IMR-90 (cell line): ENCODE results near the gene ZFAND2A. TPM values are rescaled to one million over a fixed set of nuclear protein-coding genes. Genes with fewer than 3 reads are reported as not detected.
"Not testable (repeated sequence)": the region's sequence is repeated elsewhere in the genome, so short reads cannot be mapped to it uniquely, and the experiment has no call there.

Source experiments
- ATAC-seq: fragments of 200-7000 bp; cut with Tn5 transposase; 2 replicates; pipeline ENCODE4 v1.9.1; 2020; ENCODE audit warnings: low read depth, mild to moderate bottlenecking, moderate library complexity
- BruUV-seq: library from RNA; stranded (reverse); fragments of 400-500 nt; replicated peaks from 2 replicates; lab custom pipeline; 2021; lab: Mats Ljungman, UMichigan
- CTCF ChIA-PET: fragments of 300-600 bp; formaldehyde crosslinking; extraction: SDS; loops from one replicate; lab custom pipeline; 2021; ENCODE audit warnings: antibody characterized with exemption; lab: Yijun Ruan, JAX
- POLR2A ChIA-PET: fragments of 300-600 bp; sonication (Branson Sonifier 250); formaldehyde crosslinking; loops from one replicate; lab custom pipeline; 2022; ENCODE audit warnings: antibody characterized with exemption; ENCODE audit not compliant: unreplicated experiment; lab: Charles Lee
- DNase-seq: peaks from one replicate; pipeline ENCODE4 v3.0.0; 2013
- H2AFZ ChIP-seq: replicated peaks from 2 replicates; pipeline ENCODE3; 2013; ENCODE audit warnings: low read length, mild to moderate bottlenecking; ENCODE audit not compliant: poor library complexity
- H2AK5ac ChIP-seq: 2 replicates; pipeline ENCODE4 v1.6.1; 2013; ENCODE audit warnings: low read depth, low read length, inconsistent platforms
- H2AK9ac ChIP-seq: replicated peaks from 2 replicates; pipeline ENCODE3; 2013; ENCODE audit warnings: mild to moderate bottlenecking, low read depth, low read length, moderate library complexity; ENCODE audit not compliant: poor library complexity
- H2BK120ac ChIP-seq: 2 replicates; pipeline ENCODE4 v1.6.1; 2013; ENCODE audit warnings: low read depth, low read length, inconsistent platforms
- H2BK15ac ChIP-seq: 3 replicates; pipeline ENCODE4 v1.6.1; 2013; ENCODE audit warnings: low read depth, low read length, inconsistent platforms
- H2BK20ac ChIP-seq: 2 replicates; pipeline ENCODE4 v1.6.1; 2013; ENCODE audit warnings: low read depth, mild to moderate bottlenecking, inconsistent platforms, low read length, moderate library complexity
- H2BK5ac ChIP-seq: 2 replicates; pipeline ENCODE4 v1.6.1; 2013; ENCODE audit warnings: mild to moderate bottlenecking, low read depth, low read length, inconsistent platforms; ENCODE audit not compliant: poor library complexity, severe bottlenecking
- H3K14ac ChIP-seq: replicated peaks from 2 replicates; pipeline ENCODE4 v1.6.1; 2013; ENCODE audit warnings: low read depth, low read length, inconsistent platforms
- H3K18ac ChIP-seq: 2 replicates; pipeline ENCODE4 v1.6.1; 2013; ENCODE audit warnings: low read depth, low read length, control low read depth
- H3K23ac ChIP-seq: 2 replicates; pipeline ENCODE4 v1.6.1; 2013; ENCODE audit warnings: low read depth, low read length, inconsistent platforms
- H3K27ac ChIP-seq: 2 replicates; pipeline ENCODE4 v1.5.1; 2013; ENCODE audit warnings: mild to moderate bottlenecking, control low read depth, low read length; ENCODE audit not compliant: insufficient read depth
- H3K27me3 ChIP-seq: 2 replicates; pipeline ENCODE4 v1.6.1; 2013; ENCODE audit warnings: low read length; ENCODE audit not compliant: control insufficient read depth, insufficient read depth
- H3K36me3 ChIP-seq: 2 replicates; pipeline ENCODE4 v1.6.1; 2013; ENCODE audit warnings: low read length, mixed read lengths; ENCODE audit not compliant: control insufficient read depth, insufficient read depth
- H3K4ac ChIP-seq: 2 replicates; pipeline ENCODE4 v1.6.1; 2013; ENCODE audit warnings: low read depth, low read length, inconsistent platforms
- H3K4me1 ChIP-seq: 2 replicates; pipeline ENCODE4 v1.6.1; 2013; ENCODE audit warnings: low read length, mixed read lengths; ENCODE audit not compliant: control insufficient read depth, insufficient read depth
- H3K4me2 ChIP-seq: 2 replicates; pipeline ENCODE4 v1.6.1; 2013; ENCODE audit warnings: low read depth, mild to moderate bottlenecking, control low read depth, low read length, moderate library complexity
- H3K4me3 ChIP-seq: 2 replicates; pipeline ENCODE4 v1.5.1; 2013; ENCODE audit warnings: low read depth, mild to moderate bottlenecking, control low read depth, low read length, moderate library complexity; ENCODE audit not compliant: insufficient read depth
- H3K56ac ChIP-seq: 2 replicates; pipeline ENCODE4 v1.6.1; 2013; ENCODE audit warnings: low read length, inconsistent platforms; ENCODE audit not compliant: insufficient read depth; ENCODE audit errors: extremely low read depth
- H3K79me1 ChIP-seq, 2 experiments: 2 replicates each; pipeline ENCODE4 v1.6.1; 2013; ENCODE audit warnings: low read length in 2 of 2, inconsistent platforms in 1 of 2, low read depth in 1 of 2
- H3K9ac ChIP-seq: 2 replicates; pipeline ENCODE4 v1.6.1; 2013; ENCODE audit warnings: low read depth, low read length, control low read depth
- H3K9me1 ChIP-seq: 2 replicates; pipeline ENCODE4 v1.6.1; 2013; ENCODE audit warnings: low read length, inconsistent platforms; ENCODE audit not compliant: insufficient read depth
- H3K9me3 ChIP-seq: 2 replicates; pipeline ENCODE4 v1.6.1; 2013; ENCODE audit warnings: low read length; ENCODE audit not compliant: control insufficient read depth, insufficient read depth
- H4K20me1 ChIP-seq: 2 replicates; pipeline ENCODE4 v1.6.1; 2013; ENCODE audit warnings: low read length, inconsistent platforms; ENCODE audit not compliant: insufficient read depth
- H4K5ac ChIP-seq: 2 replicates; pipeline ENCODE4 v1.6.1; 2013; ENCODE audit warnings: mild to moderate bottlenecking, low read depth, low read length, control low read depth
- H4K8ac ChIP-seq, 2 experiments: 2 replicates each; pipeline ENCODE4 v1.6.1; 2013; ENCODE audit warnings: low read depth in 2 of 2, low read length in 2 of 2, control low read depth in 1 of 2, inconsistent platforms in 1 of 2
- H4K91ac ChIP-seq: 2 replicates; pipeline ENCODE4 v1.6.1; 2013; ENCODE audit warnings: low read depth, low read length, inconsistent platforms; ENCODE audit not compliant: insufficient read depth
- WGBS, 2 experiments: methylation state at CpG; one replicate each; pipeline versions ENCODE4 v1.1.5 to v1.1.7; 2013; ENCODE audit warnings: missing lambda C conversion rate in 2 of 2; ENCODE audit not compliant: insufficient read length in 1 of 2; ENCODE audit errors: extremely low coverage in 2 of 2; 5-methylcytosine and 5-hydroxymethylcytosine counted together
- dilution Hi-C: fragments of 300-500 bp; cut with HindIII; formaldehyde crosslinking; loops from one replicate; pipeline ENCODE4 v1.14.3; 2018; ENCODE audit warnings: low sequenced_read_pairs; ENCODE audit not compliant: unreplicated experiment
- in situ Hi-C: fragments of 300-500 bp; cut with MboI; formaldehyde crosslinking; loops from 3 replicates; pipeline ENCODE4 v1.14.3; 2019; ENCODE audit warnings: low sequenced_read_pairs, inconsistent platforms, mixed read lengths
- intact Hi-C: fragments of 100-400 bp; cut with micrococcal nuclease; formaldehyde crosslinking; loops from 2 replicates; pipeline ENCODE4 v1.10.0; 2022
- polyA plus RNA-seq, 3 experiments: library from polyadenylated mRNA; depleted of rRNA; stranded (reverse); fragments of >200 nt; gene quantifications; 2 replicates each; pipeline ENCODE4 v1.2.3, GENCODE V29; 2012; ENCODE audit warnings: low replicate concordance in 1 of 3
- total RNA-seq: library from RNA; depleted of rRNA; stranded (reverse); fragments of >200 nt; gene quantifications from 2 replicates; pipeline ENCODE4 v1.2.3, GENCODE V29; 2012

Gene ZFAND2A
- total and polyA plus RNA-seq, 2 of the 4 experiments (the other 2 are of a cell fraction): 11.8 to 28.7 TPM

DNA sequence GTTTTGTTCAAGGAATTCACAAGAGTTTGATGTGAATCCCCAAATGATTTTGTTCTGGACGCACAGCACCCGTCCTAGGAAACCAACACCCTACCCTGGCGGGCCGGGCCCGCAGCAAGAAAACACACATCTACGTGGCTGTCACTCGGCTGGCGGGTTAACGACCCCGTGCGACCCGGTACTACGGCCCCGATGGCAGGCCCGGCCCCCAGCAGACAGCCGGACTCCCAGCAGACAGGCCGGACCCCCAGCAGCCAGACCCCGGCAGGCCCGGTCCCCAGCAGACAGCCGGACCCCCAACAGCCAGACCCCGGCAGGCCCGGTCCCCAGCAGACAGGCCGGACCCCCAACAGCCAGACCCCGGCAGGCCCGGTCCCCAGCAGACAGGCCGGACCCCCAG lies 765 bp downstream of the ZFAND2A start:
- CTCF ChIA-PET, H3K27me3 ChIP-seq, dilution Hi-C loops, H2BK15ac ChIP-seq, H3K9me3 ChIP-seq, H3K18ac ChIP-seq, H2BK20ac ChIP-seq, H3K9me1 ChIP-seq, ATAC-seq, H2AFZ ChIP-seq, DNase-seq, H3K14ac ChIP-seq, BruUV-seq, H2BK5ac ChIP-seq, H4K20me1 ChIP-seq, intact Hi-C loops, H4K5ac ChIP-seq, H2BK120ac ChIP-seq, in situ Hi-C loops: not testable (repeated sequence)
- Histone ChIP-seq H3K4me3 (peak overlapping the region; percentile 59), H4K8ac (peak overlapping the region in 1 of 2 experiments; percentile 9; a peak in 3 of 4 replicates), H3K4me2 (peak overlapping the region; percentile 97), H4K91ac (peak overlapping the region; percentile 37; the same call in 1 of the 2 replicates), H3K23ac (peak overlapping the region; percentile 73; the same call in 1 of the 2 replicates), H3K4ac (0 out of 2 replicates have a peak overlapping the region, but pooled peaks have one; percentile 79), H3K36me3 (peaks cover 26% of the 10 kb centered on the region), H2AK5ac (peak overlapping the region; percentile 78; the same call in 1 of the 2 replicates), H3K79me1 (peaks cover 30 to 56% of the 10 kb centered on the region in 2 experiments), H3K9ac (peak overlapping the region; percentile 81), H3K56ac (0 out of 2 replicates have a peak overlapping the region, but pooled peaks have one; percentile 26), H3K4me1 (peaks cover 10% of the 10 kb centered on the region), H2AK9ac (peak overlapping the region; percentile 83), H3K27ac (peak overlapping the region; percentile 26)
- WGBS, 2 experiments: no CpG with 5 or more reads among the region's 26 CpGs
- POLR2A ChIA-PET: interaction anchor here (0.6 kb wide), 1 partner anchor 270 kb away, joined by 3 read pairs; no protein-coding TSS in a partner anchor
